ENCODE measurements around the gene PLA1A.
"Not testable (repeated sequence)": the region's sequence is repeated elsewhere in the genome, so short reads cannot be mapped to it uniquely, and the experiment has no call there.

The PLA1A gene

GRCh38 chr3:119580067-119580760 is 17.5 kb upstream of the PLA1A start:
- no peak for DNase-seq

- DNase-seq, result peak; percentile 99
Observed at GRCh38 chr3:119582178-119582577, 15.5 kb upstream of the PLA1A start.

GRCh38 chr3:119585208-119585607 is 12.5 kb upstream of the PLA1A start:
- DNase-seq, result peak; percentile 79

- peak; percentile 64 for DNase-seq
Observed at GRCh38 chr3:119585856-119586570, 11.7 kb upstream of the PLA1A start.

DNA sequence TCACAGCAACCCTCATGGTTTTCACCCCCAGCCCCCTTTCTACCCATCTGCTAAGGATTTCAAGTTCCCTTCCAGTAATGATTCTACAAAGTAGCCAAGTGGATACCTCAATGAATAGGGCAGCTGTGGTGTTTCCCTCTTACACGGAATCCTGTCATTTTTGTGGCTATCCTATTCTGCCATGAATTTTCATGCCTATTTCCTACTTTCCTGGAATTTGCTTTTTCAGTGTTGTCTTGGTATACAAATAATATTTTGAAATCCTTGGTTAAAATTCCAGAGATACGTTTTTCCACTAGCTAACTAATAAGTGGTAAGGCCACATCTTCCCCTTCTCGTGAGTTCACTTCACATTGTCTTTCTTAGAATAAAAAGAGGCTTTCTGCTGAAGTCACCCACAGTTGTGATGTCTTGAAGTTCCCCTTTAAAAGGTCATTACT is 10.9 kb upstream of the PLA1A start:
- peak; percentile 86 for DNase-seq

GRCh38 chr3:119588112-119588511 is 9.6 kb upstream of the PLA1A start:
- DNase-seq, result peak; percentile 99

GRCh38 chr3:119589102-119589773 is 8.4 kb upstream of the PLA1A start:
- peak; percentile 97 for DNase-seq

DNA sequence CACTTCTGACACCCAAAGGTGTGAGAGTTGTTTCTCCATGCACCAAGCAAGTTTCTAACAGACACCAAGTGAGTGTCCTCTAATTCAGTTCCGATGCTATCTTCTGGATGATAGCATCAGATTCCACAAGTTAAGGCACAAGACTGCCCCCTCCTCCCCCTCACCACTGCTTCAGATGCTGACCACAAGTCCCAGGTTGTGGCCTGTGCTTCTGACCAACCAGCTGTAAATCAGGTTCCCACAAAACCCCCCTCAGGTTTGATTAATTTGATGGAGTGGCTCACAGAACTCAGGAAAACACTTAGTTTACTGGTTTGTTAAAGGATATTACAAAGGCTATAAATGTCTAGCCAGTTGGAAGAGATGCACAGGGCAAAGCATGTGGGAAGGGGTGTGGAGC is 7.0 kb upstream of the PLA1A start:
- no peak for DNase-seq

DNA sequence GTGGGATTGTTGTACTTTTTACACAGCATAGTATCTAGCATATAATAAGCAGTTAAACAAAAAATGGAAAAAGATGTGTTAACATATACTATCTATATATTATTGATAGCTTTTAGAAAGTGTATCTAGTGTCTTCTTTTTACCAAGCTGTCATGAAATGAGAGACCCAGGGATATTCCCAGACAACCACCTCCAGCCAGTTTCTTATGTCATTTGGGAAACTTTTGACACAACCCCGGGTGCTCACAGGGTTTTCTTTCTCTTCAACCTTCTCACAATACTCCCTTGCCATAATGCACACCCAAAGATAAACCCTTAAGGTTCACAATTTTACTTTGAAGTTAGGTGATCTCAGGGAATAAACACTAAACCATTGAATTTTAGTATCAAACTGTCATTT is 4.8 kb upstream of the PLA1A start:
- peak; percentile 91 for DNase-seq

DNA sequence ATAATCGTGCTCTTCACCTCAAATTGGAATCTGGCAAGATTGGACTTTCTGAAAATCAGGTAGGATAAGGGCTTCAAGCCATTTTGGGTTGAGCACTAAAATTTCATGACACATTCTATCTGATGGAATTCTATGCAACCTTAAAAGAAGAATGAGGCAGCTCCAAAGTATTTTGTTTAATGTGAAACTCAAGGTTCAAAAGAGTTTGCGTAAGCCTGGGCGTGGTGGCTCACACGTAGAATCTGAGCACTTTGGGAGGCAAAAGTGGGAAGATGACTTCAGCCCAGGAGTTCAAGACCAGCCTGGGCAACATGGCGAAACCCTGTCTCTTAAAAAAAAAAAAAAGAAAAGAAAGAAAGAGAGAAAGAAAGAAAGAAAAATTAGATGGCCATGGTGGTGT is 3.6 kb upstream of the PLA1A start:
- DNase-seq, result peak; percentile 68

GRCh38 chr3:119594929-119595328 is 2.8 kb upstream of the PLA1A start:
- not testable (repeated sequence) for DNase-seq

DNA sequence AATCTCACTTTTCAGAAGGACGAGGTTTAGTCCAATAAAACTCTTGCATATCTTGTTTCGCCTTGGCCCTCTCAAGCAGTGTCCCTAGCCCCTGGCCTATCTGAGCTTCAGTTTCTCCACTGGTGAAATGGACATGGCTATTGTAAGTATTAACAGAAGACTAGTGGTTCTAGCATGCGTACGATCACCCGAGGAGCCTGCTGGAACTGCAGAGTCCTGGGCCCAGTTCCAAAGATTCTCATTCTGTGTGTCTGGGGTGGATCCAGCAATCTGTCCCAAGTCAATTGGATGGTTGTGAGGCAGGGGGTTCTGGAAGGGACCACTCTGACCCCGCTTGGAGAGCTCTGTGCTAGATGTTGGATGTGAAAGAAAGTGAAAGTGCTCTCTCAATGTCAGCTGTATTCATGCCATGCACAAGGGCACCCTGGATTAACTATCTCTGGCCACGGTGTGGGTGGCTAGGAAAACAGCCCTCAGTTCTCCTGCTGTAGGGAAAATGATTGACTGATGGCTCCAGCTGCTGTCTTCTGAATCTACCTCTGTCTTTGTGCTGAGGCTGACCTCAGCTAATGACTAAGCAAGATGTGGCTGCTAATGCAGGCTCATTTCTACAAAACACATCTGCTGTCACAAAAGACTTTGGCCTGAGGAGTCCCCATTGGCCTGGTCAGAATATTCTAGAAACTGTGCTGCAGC is 1.9 kb upstream of the PLA1A start:
- peak; percentile 64 for DNase-seq

- peak; percentile 72 for DNase-seq
Observed at GRCh38 chr3:119596398-119596797, 1.3 kb upstream of the PLA1A start.

- no peak for DNase-seq
Observed at GRCh38 chr3:119598410-119599098, 869 bp downstream of the PLA1A start.

DNA sequence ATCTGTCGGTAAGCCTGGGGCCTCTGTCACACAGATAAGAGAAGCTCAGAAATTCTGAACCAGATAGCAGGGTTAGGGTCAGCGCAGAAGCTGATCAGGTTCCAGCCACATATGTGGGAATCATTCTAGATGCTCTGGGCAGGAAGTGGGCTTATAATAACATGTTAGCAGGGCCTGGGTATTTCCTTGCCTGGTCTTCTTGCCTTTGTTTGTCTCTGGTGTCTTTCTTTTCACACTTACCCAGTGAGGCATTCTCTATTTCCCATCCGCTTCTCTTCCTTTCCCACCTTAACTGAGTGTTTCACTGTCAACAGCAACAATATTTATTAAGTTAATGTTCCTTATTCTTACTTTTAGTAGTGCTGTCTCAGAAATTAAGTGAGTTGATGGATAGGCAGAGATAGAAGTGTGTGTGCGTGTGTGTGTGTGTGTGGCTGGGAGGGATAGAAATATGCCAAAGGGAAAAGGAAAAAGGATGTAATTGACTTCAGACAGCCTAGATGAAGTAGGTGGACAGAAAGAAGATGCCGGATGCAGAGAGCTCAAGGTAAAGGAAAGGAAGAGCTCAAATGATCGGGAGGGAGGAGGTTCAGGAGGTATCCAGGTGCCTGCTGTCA is 2.0 kb downstream of the PLA1A start:
- no peak for DNase-seq

GRCh38 chr3:119600732-119601131 is 3.0 kb downstream of the PLA1A start:
- DNase-seq, result no peak

GRCh38 chr3:119601154-119601553 is 3.5 kb downstream of the PLA1A start:
- no peak for DNase-seq

- DNase-seq, result no peak
Observed at GRCh38 chr3:119602676-119603075, 5.0 kb downstream of the PLA1A start.

DNA sequence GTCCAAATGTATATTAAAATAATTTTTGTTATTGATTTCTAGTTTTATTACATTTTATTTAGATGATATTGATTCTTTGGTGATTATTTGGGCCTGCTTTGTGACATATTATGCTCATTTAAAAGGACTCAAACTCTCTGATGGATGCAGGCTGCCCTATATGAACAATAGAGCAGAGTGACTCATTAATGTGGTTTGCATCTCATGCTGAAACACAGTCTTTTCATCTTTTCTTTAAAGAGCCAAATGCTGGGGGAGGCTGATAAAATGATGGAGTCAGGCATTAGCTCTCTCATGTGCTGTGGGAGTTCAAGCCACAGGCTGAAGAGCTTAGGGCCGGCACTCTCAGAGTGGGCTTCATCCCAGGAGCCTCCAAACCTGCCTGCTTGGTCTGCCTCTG is 7.2 kb downstream of the PLA1A start:
- no peak for DNase-seq

DNA sequence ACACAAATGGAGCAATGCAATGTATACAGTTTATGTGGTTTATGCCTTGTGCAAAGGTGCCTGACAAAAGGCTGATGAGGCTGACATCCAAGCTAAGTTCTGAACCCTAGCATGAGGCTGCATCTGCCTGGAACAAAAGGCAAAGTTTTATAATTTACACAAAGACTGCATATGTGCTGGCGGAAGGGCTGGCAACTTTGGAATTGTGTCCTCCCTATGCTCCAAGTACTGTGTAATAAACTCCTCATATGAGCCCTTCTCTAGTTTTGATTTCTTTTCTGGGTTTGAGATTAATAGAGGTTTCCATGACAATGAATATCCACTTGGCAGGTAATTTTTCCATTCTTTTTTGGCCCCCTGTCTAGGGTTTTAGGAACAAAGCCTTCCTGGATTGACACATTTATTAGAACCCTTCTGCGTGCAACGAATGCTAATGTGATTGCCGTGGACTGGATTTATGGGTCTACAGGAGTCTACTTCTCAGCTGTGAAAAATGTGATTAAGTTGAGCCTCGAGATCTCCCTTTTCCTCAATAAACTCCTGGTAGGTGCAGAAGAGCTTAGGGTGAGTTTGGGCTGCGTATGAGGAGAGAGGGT is 10.8 kb downstream of the PLA1A start:
- DNase-seq, result no peak

- DNase-seq, result no peak
Observed at GRCh38 chr3:119609301-119609700, 11.6 kb downstream of the PLA1A start.

DNA sequence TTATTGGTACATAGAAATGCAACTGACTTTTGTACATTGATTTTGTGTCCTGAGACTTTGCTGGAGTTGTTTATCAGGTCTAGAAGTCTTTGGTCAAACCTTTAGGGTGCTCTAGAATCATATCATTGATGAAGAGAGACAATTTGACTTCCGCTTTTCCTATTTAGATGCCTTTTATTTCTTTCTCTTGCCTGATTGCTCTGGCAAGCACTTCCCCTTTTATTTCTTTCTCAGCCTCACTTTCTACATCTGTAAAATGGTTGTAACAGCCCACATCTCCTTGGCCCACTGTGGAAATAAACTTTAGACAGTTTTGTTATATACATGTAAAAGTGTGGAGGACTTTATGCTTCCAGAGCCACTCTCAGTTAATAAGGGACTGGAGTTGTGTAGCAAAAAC is 14.0 kb downstream of the PLA1A start:
- DNase-seq, result no peak
